HEK293 (cell line): ENCODE data around the gene BAD.
A peak's percentile ranks its signal among the peaks of the same experiment; 100 is the strongest.

Experiments
- AEBP2 ChIP-seq: fragments of 450-650 bp; formaldehyde crosslinking; IDR thresholded peaks from 2 replicates; pipeline ENCODE4 v1.5.1; 2016; ENCODE audit warnings: missing biosample characterization, missing genetic modification characterization, borderline replicate concordance
- ELK4 ChIP-seq: IDR thresholded peaks from 2 replicates; pipeline ENCODE4 v1.6.1; 2011; ENCODE audit warnings: mild to moderate bottlenecking, low read depth, low read length, borderline replicate concordance
- HIC1 ChIP-seq: fragments of 450-650 bp; formaldehyde crosslinking; IDR thresholded peaks from 2 replicates; pipeline ENCODE4 v1.5.1; 2016; ENCODE audit warnings: missing biosample characterization, missing genetic modification characterization
- IKZF3 ChIP-seq: fragments of 450-650 bp; IDR thresholded peaks from 2 replicates; pipeline ENCODE4 v1.5.0; 2018; ENCODE audit warnings: missing biosample characterization, mild to moderate bottlenecking, missing genetic modification characterization, moderate library complexity
- KLF10 ChIP-seq: fragments of 450-650 bp; IDR thresholded peaks from 2 replicates; pipeline ENCODE4 v1.5.1; 2018; ENCODE audit warnings: missing biosample characterization, mild to moderate bottlenecking, missing genetic modification characterization
- KLF7 ChIP-seq: fragments of 450-650 bp; formaldehyde crosslinking; IDR thresholded peaks from 2 replicates; pipeline ENCODE4 v1.5.1; 2016; ENCODE audit warnings: missing biosample characterization, missing genetic modification characterization, borderline replicate concordance
- SP3 ChIP-seq: fragments of 450-650 bp; formaldehyde crosslinking; IDR thresholded peaks from 2 replicates; pipeline ENCODE4 v1.5.1; 2016; ENCODE audit warnings: missing biosample characterization, missing genetic modification characterization
- ZBTB10 ChIP-seq: fragments of 450-650 bp; formaldehyde crosslinking; IDR thresholded peaks from 2 replicates; pipeline ENCODE4 v1.5.1; 2016; ENCODE audit warnings: missing biosample characterization, missing genetic modification characterization
- ZBTB6 ChIP-seq: fragments of 450-650 bp; formaldehyde crosslinking; IDR thresholded peaks from 2 replicates; pipeline ENCODE4 v1.5.1; 2017; ENCODE audit warnings: missing biosample characterization, missing genetic modification characterization
- ZBTB8A ChIP-seq: fragments of 450-650 bp; formaldehyde crosslinking; IDR thresholded peaks from 2 replicates; pipeline ENCODE4 v1.5.1; 2016; ENCODE audit warnings: missing biosample characterization, missing genetic modification characterization
- ZFP37 ChIP-seq: fragments of 450-650 bp; formaldehyde crosslinking; IDR thresholded peaks from 2 replicates; pipeline ENCODE4 v1.5.1; 2016; ENCODE audit warnings: missing biosample characterization, missing genetic modification characterization
- ZIC2 ChIP-seq: fragments of 450-650 bp; formaldehyde crosslinking; IDR thresholded peaks from 2 replicates; pipeline ENCODE4 v1.5.1; 2016; ENCODE audit warnings: missing biosample characterization, missing genetic modification characterization
- ZNF132 ChIP-seq: fragments of 450-650 bp; formaldehyde crosslinking; IDR thresholded peaks from 2 replicates; pipeline ENCODE4 v1.5.1; 2017; ENCODE audit warnings: missing biosample characterization, missing genetic modification characterization, borderline replicate concordance
- ZNF146 ChIP-seq: fragments of 450-650 bp; formaldehyde crosslinking; IDR thresholded peaks from 2 replicates; pipeline ENCODE4 v1.5.1; 2016; ENCODE audit warnings: missing biosample characterization, missing genetic modification characterization
- ZNF169 ChIP-seq: fragments of 450-650 bp; formaldehyde crosslinking; IDR thresholded peaks from 2 replicates; pipeline ENCODE4 v1.5.1; 2016; ENCODE audit warnings: missing biosample characterization, missing genetic modification characterization
- ZNF18 ChIP-seq: fragments of 450-650 bp; formaldehyde crosslinking; IDR thresholded peaks from 2 replicates; pipeline ENCODE4 v1.5.1; 2016; ENCODE audit warnings: missing biosample characterization, missing genetic modification characterization
- ZNF292 ChIP-seq: fragments of 450-650 bp; formaldehyde crosslinking; IDR thresholded peaks from 2 replicates; pipeline ENCODE4 v1.5.1; 2016; ENCODE audit warnings: low read depth, missing biosample characterization, missing genetic modification characterization, borderline replicate concordance
- ZNF341 ChIP-seq: fragments of 450-650 bp; formaldehyde crosslinking; IDR thresholded peaks from 2 replicates; pipeline ENCODE4; 2016; ENCODE audit warnings: low read depth, missing biosample characterization, missing genetic modification characterization
- ZNF449 ChIP-seq: fragments of 450-650 bp; formaldehyde crosslinking; IDR thresholded peaks from 2 replicates; pipeline ENCODE4 v1.5.1; 2017; ENCODE audit warnings: missing biosample characterization, mild to moderate bottlenecking, missing genetic modification characterization, moderate library complexity
- ZNF488 ChIP-seq: fragments of 450-650 bp; formaldehyde crosslinking; IDR thresholded peaks from 2 replicates; pipeline ENCODE4 v1.5.1; 2016; ENCODE audit warnings: missing biosample characterization, missing genetic modification characterization
- ZNF654 ChIP-seq: fragments of 450-650 bp; formaldehyde crosslinking; IDR thresholded peaks from 2 replicates; pipeline ENCODE4 v1.5.1; 2016; ENCODE audit warnings: low read depth, missing biosample characterization, missing genetic modification characterization
- ZNF701 ChIP-seq: fragments of 450-650 bp; formaldehyde crosslinking; IDR thresholded peaks from 2 replicates; pipeline ENCODE4 v1.5.1; 2016; ENCODE audit warnings: missing biosample characterization, missing genetic modification characterization
- ZNF791 ChIP-seq: fragments of 450-650 bp; formaldehyde crosslinking; IDR thresholded peaks from 2 replicates; pipeline ENCODE4 v1.5.1; 2016; ENCODE audit warnings: missing biosample characterization, missing genetic modification characterization
- ZNF792 ChIP-seq: fragments of 450-650 bp; formaldehyde crosslinking; IDR thresholded peaks from 2 replicates; pipeline ENCODE4 v1.5.1; 2016; ENCODE audit warnings: missing biosample characterization, missing genetic modification characterization

The BAD gene

GRCh38 chr11:64230171-64230984, 54.1 kb downstream of the BAD start, which contains the start of gene DNAJC4 (continued):
- TF ChIP-seq ZNF18 (tag by site-specific recombination) (no peak), IKZF3 (tag by site-specific recombination) (no peak), ZNF292 (tag by site-specific recombination) (no peak), ZIC2 (0 out of 2 replicates have a peak, but pooled peaks have one; percentile 20), ZFP37 (no peak), AEBP2 (tag by site-specific recombination) (no peak), ZNF169 (tag by site-specific recombination) (no peak), ZBTB10 (tag by site-specific recombination) (peak; percentile 44; the same call in 1 of the 2 replicates), KLF7 (no peak), ZNF792 (tag by site-specific recombination) (no peak), ZNF791 (tag by site-specific recombination) (no peak), ZNF132 (tag by site-specific recombination) (no peak), KLF10 (tag by site-specific recombination) (no peak; the same call in 1 of the 2 replicates), ZNF701 (tag by site-specific recombination) (no peak), HIC1 (tag by site-specific recombination) (no peak), ZBTB8A (peak; percentile 50), ZNF654 (tag by site-specific recombination) (no peak), ZNF488 (tag by site-specific recombination) (no peak), ZNF341 (peak; percentile 27; the same call in 1 of the 2 replicates), SP3 (tag by site-specific recombination) (peak; percentile 87), ZNF449 (peak; percentile 81), ELK4 (no peak), ZBTB6 (no peak), ZNF146 (tag by site-specific recombination) (no peak)
